ENCODE measurements around the gene ETFB.

Gene ETFB

GRCh38 chr19:51318687-51319648 is 47.2 kb downstream of the ETFB start (continued):
- TF ChIP-seq ZNF221 (tag by site-specific recombination; IDR thresholded peaks at IDR 0.05; ENCODE audit: borderline replicate concordance) (no peak), ZFP41 (tag by site-specific recombination; IDR thresholded peaks at IDR 0.05; ENCODE audit: borderline replicate concordance) (no peak)

GRCh38 chr19:51317968-51318367 is 48.2 kb downstream of the ETFB start:
- CTCF ChIA-PET: interaction anchor here (1.0 to 1.7 kb wide), 4 partner anchors 9 to 160 kb away, joined by 3 to 7 read pairs (median 3); no protein-coding TSS in a partner anchor
- TF ChIP-seq ZFP3 (tag by site-specific recombination; IDR thresholded peaks at IDR 0.05; ENCODE audit: low read depth): peak; percentile 53
- no peak for TF ChIP-seq ZNF777 (tag by site-specific recombination; IDR thresholded peaks at IDR 0.05; ENCODE audit: borderline replicate concordance)
- no peaks in the 10 kb centered on the region; the same call in 1 of the 2 replicates for H3K4me1 ChIP-seq (ENCODE audit: control insufficient read depth, insufficient read depth, low read length)

GRCh38 chr19:51317376-51317775 is 48.8 kb downstream of the ETFB start:
- Histone ChIP-seq H3K27ac (ENCODE audit: extremely low read depth, low read depth, low read length) (no peak overlapping the region), H3K4me1 (ENCODE audit: control insufficient read depth, insufficient read depth, low read length) (no peaks in the 10 kb centered on the region; the same call in 1 of the 2 replicates), H3K9me3 (ENCODE audit: control insufficient read depth, insufficient read depth, low read depth, low read length) (no peaks in the 10 kb centered on the region), H3K4me3 (ENCODE audit: low read depth, low read length) (no peak overlapping the region), H3K36me3 (ENCODE audit: control insufficient read depth in 2 of 2, insufficient read depth in 1 of 2, low read length in 2 of 2) (no peaks in the 10 kb centered on the region; a peak in 1 of 3 replicates)
- POLR2A ChIA-PET: interaction anchor here (0.7 kb wide), 1 partner anchor 83 kb away, joined by 3 read pairs; no protein-coding TSS in a partner anchor
- CTCF ChIA-PET: interaction anchor here (1.2 to 1.7 kb wide), 2 partner anchors 10 to 104 kb away, joined by 3 to 7 read pairs; no protein-coding TSS in a partner anchor
- TF ChIP-seq ZNF473 (tag by site-specific recombination; IDR thresholded peaks at IDR 0.05) (no peak), ZNF449 (tag by site-specific recombination; IDR thresholded peaks at IDR 0.05) (no peak), ZNF335 (tag by site-specific recombination; conservative IDR thresholded peaks at IDR 0.05) (no peak), YY2 (tag by site-specific recombination; IDR thresholded peaks at IDR 0.05) (no peak)

More at GRCh38 chr19:51317968-51318367, 48.2 kb downstream of the ETFB start:
- Histone ChIP-seq H3K9me3 (ENCODE audit: control insufficient read depth, insufficient read depth, low read depth, low read length) (no peaks in the 10 kb centered on the region), H3K36me3 (ENCODE audit: control insufficient read depth in 2 of 2, insufficient read depth in 1 of 2, low read length in 2 of 2) (no peaks in the 10 kb centered on the region; a peak in 1 of 3 replicates), H3K27ac (ENCODE audit: extremely low read depth, low read depth, low read length) (no peak overlapping the region), H3K4me3 (ENCODE audit: low read depth, low read length) (no peak overlapping the region)
- POLR2A ChIA-PET: interaction anchor here (0.7 kb wide), 1 partner anchor 83 kb away, joined by 3 read pairs; no protein-coding TSS in a partner anchor

- Histone ChIP-seq H3K36me3 (ENCODE audit: control insufficient read depth in 2 of 2, insufficient read depth in 1 of 2, low read length in 2 of 2) (no peaks in the 10 kb centered on the region; a peak in 1 of 3 replicates), H3K4me1 (ENCODE audit: control insufficient read depth, insufficient read depth, low read length) (no peaks in the 10 kb centered on the region; the same call in 1 of the 2 replicates), H3K4me3 (ENCODE audit: low read depth, low read length) (no peak overlapping the region), H3K9me3 (ENCODE audit: control insufficient read depth, insufficient read depth, low read depth, low read length) (no peaks in the 10 kb centered on the region), H3K27ac (ENCODE audit: extremely low read depth, low read depth, low read length) (no peak overlapping the region)
- CTCF ChIA-PET: interaction anchor here (1.7 kb wide), 1 partner anchor 105 kb away, joined by 7 read pairs; no protein-coding TSS in a partner anchor
- POLR2A ChIA-PET: no interaction called here
- TF ChIP-seq YY1 (tag by site-specific recombination; IDR thresholded peaks at IDR 0.05) (no peak), KLF1 (tag by site-specific recombination; IDR thresholded peaks at IDR 0.05) (0 out of 2 replicates have a peak, but pooled peaks have one; percentile 16)
These were observed 49.5 kb downstream of the ETFB start for GRCh38 chr19:51316688-51317087.

GRCh38 chr19:51311351-51312257 is 54.6 kb downstream of the ETFB start, which contains the start of gene IGLON5:
TSS of gene IGLON5 (plus strand) at chr19:51311644. CDS start at chr19:51311848, 204 bp downstream.
- Histone ChIP-seq H3K4me1 (ENCODE audit: control insufficient read depth, insufficient read depth, low read length) (no peaks in the 10 kb centered on the region), H3K4me3 (ENCODE audit: low read depth, low read length) (no peak within 1 kb of the TSS), H3K36me3 (ENCODE audit: control insufficient read depth in 2 of 2, insufficient read depth in 1 of 2, low read length in 2 of 2) (no peaks in the 10 kb centered on the region; a peak in 1 of 3 replicates), H3K27ac (ENCODE audit: extremely low read depth, low read depth, low read length) (no peak within 1 kb of the TSS), H3K9me3 (ENCODE audit: control insufficient read depth, insufficient read depth, low read depth, low read length) (no peaks in the 10 kb centered on the region)
- POLR2A ChIA-PET: no interaction called here
- no peak for TF ChIP-seq ZNF843 (tag by site-specific recombination; IDR thresholded peaks at IDR 0.05)
- TF ChIP-seq CTCF (tag by site-specific recombination; IDR thresholded peaks at IDR 0.05): no peak
- TF ChIP-seq SALL2 (tag by site-specific recombination; IDR thresholded peaks at IDR 0.05; ENCODE audit: borderline replicate concordance): no peak
- CTCF ChIA-PET: no interaction called here

Data from HEK293 (cell line).